A549 (cell line): ENCODE measurements around the gene GSTA2.
"Not testable (repeated sequence)": the region's sequence is repeated elsewhere in the genome, so short reads cannot be mapped to it uniquely, and the experiment has no call there.

Source experiments
- CEBPB ChIP-seq, 2 experiments: fragments of >200 bp in 1 of 2; sonication (Bioruptor Twin) in 1 of 2; formaldehyde crosslinking in 1 of 2; IDR thresholded peaks; 2 replicates each; pipeline ENCODE4 v1.6.1; 2012 to 2016
- CTCF ChIP-seq: fragments of >200 bp; sonication (Bioruptor Twin); formaldehyde crosslinking; IDR thresholded peaks from 3 replicates; pipeline ENCODE4 v1.5.1; 2016
- KDM1A ChIP-seq: fragments of 200-600 bp; sonication (generic); IDR thresholded peaks from 2 replicates; pipeline ENCODE4 v1.6.1; 2016; ENCODE audit warnings: low read depth, mild to moderate bottlenecking
- RAD21 ChIP-seq, 2 experiments: fragments of >200 bp in 1 of 2; sonication (Bioruptor Twin) in 1 of 2; formaldehyde crosslinking in 1 of 2; IDR thresholded peaks in 1 of 2; conservative IDR thresholded peaks in 1 of 2; 2 replicates in 1 of 2; 3 replicates in 1 of 2; pipeline ENCODE4 v1.6.1; 2012 to 2018; ENCODE audit warnings: inconsistent platforms in 1 of 2
- RFX5 ChIP-seq: fragments of 450-650 bp; IDR thresholded peaks from 2 replicates; pipeline ENCODE4 v1.7.1; 2014; ENCODE audit warnings: antibody characterized with exemption, mild to moderate bottlenecking, moderate library complexity
- RNF2 ChIP-seq: fragments of 200-600 bp; sonication (generic); IDR thresholded peaks from 2 replicates; pipeline ENCODE4 v1.6.1; 2016; ENCODE audit warnings: low read depth, mild to moderate bottlenecking, antibody characterized with exemption, moderate library complexity, borderline replicate concordance
- TF ChIP-seq, protein P1 (sequence below): fragments of 450-650 bp; IDR thresholded peaks from 2 replicates; pipeline ENCODE4 v1.6.1; 2014; ENCODE audit warnings: antibody characterized with exemption

DNA sequence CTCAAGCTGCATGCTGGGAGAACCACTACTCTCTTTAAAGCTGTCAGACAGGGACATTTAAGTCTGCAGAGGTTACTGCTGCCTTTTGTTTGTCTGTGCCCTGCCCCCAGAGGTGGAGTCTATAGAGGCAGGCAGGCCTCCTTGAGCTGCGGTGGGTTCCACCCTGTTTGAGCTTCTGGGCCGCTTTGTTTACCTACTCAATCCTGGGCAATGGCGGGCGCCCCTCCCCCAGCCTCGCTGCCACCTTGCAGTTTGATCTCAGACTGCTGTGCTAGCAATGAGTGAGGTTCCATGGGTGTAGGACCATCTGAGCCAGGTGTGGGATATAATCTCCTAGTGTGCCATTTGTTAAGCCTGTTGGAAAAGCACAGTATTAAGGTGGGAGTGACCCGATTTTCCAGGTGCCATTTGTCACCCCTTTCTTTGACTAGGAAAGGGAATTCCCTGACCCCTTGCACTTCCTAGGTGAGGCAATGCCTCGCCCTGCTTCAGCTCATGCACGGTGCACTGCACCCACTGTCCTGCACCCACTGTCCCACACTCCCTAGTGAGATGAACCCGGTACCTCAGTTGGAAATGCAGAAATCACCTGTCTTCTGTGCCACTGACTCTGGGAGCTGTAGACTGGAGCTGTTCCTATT, 13.6 kb upstream of the GSTA2 start:
- TF ChIP-seq CTCF; CEBPB (IDR thresholded peaks at IDR 0.05); RNF2; RAD21 (conservative IDR thresholded peaks at IDR 0.05 in 1 of 2, IDR thresholded peaks at IDR 0.05 in 1 of 2); KDM1A; RFX5: not testable (repeated sequence)
- TF ChIP-seq, protein P1, sequence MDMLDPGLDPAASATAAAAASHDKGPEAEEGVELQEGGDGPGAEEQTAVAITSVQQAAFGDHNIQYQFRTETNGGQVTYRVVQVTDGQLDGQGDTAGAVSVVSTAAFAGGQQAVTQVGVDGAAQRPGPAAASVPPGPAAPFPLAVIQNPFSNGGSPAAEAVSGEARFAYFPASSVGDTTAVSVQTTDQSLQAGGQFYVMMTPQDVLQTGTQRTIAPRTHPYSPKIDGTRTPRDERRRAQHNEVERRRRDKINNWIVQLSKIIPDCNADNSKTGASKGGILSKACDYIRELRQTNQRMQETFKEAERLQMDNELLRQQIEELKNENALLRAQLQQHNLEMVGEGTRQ, result not testable (repeated sequence)
